ENCODE data around the gene SERPINA6.
A peak's percentile ranks its signal among the peaks of the same experiment; 100 is the strongest.

The SERPINA6 gene

GRCh38 chr14:94343238-94344005 lies 20.3 kb upstream of the SERPINA6 start:
- no peak overlapping the region for H3K4me3 ChIP-seq (ENCODE audit: low read length)
- DNase-seq (ENCODE audit: low read depth) = no peak
- TF ChIP-seq CTCF (conservative IDR thresholded peaks at IDR 0.05; ENCODE audit: low read depth, low read length) = no peak

GRCh38 chr14:94342334-94342934 lies 19.3 kb upstream of the SERPINA6 start:
- peak; percentile 99 for DNase-seq (ENCODE audit: low read depth)
- no peak for TF ChIP-seq CTCF (conservative IDR thresholded peaks at IDR 0.05; ENCODE audit: low read depth, low read length)
- no peak overlapping the region for H3K4me3 ChIP-seq (ENCODE audit: low read length)

- no peak for TF ChIP-seq CTCF (conservative IDR thresholded peaks at IDR 0.05; ENCODE audit: low read depth, low read length)
- H3K4me3 ChIP-seq (ENCODE audit: low read length) = no peak overlapping the region
- no peak for DNase-seq (ENCODE audit: low read depth)
Measured at GRCh38 chr14:94341656-94342333, 18.7 kb upstream of the SERPINA6 start.

GRCh38 chr14:94340533-94340932 lies 17.4 kb upstream of the SERPINA6 start:
- no peak for TF ChIP-seq CTCF (conservative IDR thresholded peaks at IDR 0.05; ENCODE audit: low read depth, low read length)
- DNase-seq (ENCODE audit: low read depth) = no peak
- H3K4me3 ChIP-seq (ENCODE audit: low read length) = no peak overlapping the region

GRCh38 chr14:94338023-94338422 lies 14.9 kb upstream of the SERPINA6 start:
- H3K4me3 ChIP-seq (ENCODE audit: low read length) = no peak overlapping the region
- TF ChIP-seq CTCF (conservative IDR thresholded peaks at IDR 0.05; ENCODE audit: low read depth, low read length) = no peak
- DNase-seq (ENCODE audit: low read depth) = no peak

- TF ChIP-seq CTCF (conservative IDR thresholded peaks at IDR 0.05; ENCODE audit: low read depth, low read length) = no peak
- DNase-seq (ENCODE audit: low read depth) = no peak
- H3K4me3 ChIP-seq (ENCODE audit: low read length) = no peak overlapping the region
Measured at GRCh38 chr14:94337274-94337673, 14.1 kb upstream of the SERPINA6 start.
